ENCODE data around the gene ZNF343.
"Not testable (repeated sequence)": the region's sequence is repeated elsewhere in the genome, so short reads cannot be mapped to it uniquely, and the experiment has no call there.

ZNF343 gene

DNA sequence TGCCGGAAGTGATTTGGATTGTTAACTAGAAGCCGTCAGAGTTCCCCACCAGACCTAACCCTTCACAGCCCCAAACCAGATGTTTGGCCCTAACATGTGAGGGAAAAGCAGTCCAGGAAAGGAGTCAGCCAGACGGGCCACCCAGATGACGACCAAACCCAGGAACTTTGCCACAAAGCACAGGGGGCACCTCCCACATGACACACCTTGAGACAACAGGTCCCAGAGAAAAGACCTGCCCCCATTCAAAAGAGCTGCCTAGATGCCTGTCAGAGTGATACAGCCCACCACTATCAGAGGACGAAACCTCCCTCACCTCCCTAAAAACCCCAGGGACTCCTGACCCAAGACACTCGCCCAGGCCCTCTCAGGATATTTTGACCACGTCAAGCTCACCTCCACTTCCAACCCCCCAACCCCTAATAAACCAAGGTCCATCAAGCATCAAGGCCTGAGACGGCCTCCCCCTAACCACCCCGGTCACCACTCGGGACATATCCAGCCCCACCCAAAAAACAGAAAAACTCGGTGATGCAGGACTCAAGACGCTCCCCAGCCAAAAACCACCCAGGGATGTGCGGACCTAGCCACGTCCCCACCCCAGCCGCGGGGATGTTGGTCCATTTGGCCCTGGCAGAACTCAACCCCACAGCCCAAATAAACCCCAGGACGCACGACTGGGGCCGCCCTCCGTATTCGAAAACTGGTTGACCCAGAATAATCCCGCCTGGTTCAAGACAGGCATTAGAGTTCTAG, 662 bp downstream of the ZNF343 start:
- H3K27me3 ChIP-seq (ENCODE audit: insufficient read depth, low read length) = no peaks in the 10 kb centered on the region
- H3K9me2 ChIP-seq (ENCODE audit: low read depth, low read length) = no peaks in the 10 kb centered on the region
- H3K9me3 ChIP-seq (ENCODE audit: low read length) = no peaks in the 10 kb centered on the region
- H3F3A ChIP-seq (ENCODE audit: insufficient read depth, low read length) = no peaks in the 10 kb centered on the region
- H3K79me2 ChIP-seq (ENCODE audit: insufficient read depth, low read length) = peaks cover 16% of the 10 kb centered on the region
- no peaks in the 10 kb centered on the region for H4K20me1 ChIP-seq (ENCODE audit: insufficient read depth, low read length)
- H3K4me3 ChIP-seq (ENCODE audit: low read depth, low read length, poor library complexity, severe bottlenecking) = peak overlapping the region; percentile 76
- no peaks in the 10 kb centered on the region; the same call in 1 of the 2 replicates for H3K36me3 ChIP-seq (ENCODE audit: insufficient read depth, low read length)
- H3K9ac ChIP-seq (ENCODE audit: low read length) = peak overlapping the region; percentile 73
- H3K27ac ChIP-seq (ENCODE audit: low read depth, low read length, poor library complexity, severe bottlenecking) = no peak overlapping the region
- peaks cover 17% of the 10 kb centered on the region for H3K4me1 ChIP-seq (ENCODE audit: insufficient read depth, low read length, severe bottlenecking)
- peak overlapping the region; percentile 87 for H3K4me2 ChIP-seq (ENCODE audit: low read length)
- TF ChIP-seq EZH2 (IDR thresholded peaks at IDR 0.05; ENCODE audit: borderline replicate concordance, low read length) = no peak
- TF ChIP-seq, protein P1, sequence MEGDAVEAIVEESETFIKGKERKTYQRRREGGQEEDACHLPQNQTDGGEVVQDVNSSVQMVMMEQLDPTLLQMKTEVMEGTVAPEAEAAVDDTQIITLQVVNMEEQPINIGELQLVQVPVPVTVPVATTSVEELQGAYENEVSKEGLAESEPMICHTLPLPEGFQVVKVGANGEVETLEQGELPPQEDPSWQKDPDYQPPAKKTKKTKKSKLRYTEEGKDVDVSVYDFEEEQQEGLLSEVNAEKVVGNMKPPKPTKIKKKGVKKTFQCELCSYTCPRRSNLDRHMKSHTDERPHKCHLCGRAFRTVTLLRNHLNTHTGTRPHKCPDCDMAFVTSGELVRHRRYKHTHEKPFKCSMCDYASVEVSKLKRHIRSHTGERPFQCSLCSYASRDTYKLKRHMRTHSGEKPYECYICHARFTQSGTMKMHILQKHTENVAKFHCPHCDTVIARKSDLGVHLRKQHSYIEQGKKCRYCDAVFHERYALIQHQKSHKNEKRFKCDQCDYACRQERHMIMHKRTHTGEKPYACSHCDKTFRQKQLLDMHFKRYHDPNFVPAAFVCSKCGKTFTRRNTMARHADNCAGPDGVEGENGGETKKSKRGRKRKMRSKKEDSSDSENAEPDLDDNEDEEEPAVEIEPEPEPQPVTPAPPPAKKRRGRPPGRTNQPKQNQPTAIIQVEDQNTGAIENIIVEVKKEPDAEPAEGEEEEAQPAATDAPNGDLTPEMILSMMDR (IDR thresholded peaks at IDR 0.05; ENCODE audit: low read length) = no peak
- no peak overlapping the region for H2AFZ ChIP-seq (ENCODE audit: low read length)

DNA sequence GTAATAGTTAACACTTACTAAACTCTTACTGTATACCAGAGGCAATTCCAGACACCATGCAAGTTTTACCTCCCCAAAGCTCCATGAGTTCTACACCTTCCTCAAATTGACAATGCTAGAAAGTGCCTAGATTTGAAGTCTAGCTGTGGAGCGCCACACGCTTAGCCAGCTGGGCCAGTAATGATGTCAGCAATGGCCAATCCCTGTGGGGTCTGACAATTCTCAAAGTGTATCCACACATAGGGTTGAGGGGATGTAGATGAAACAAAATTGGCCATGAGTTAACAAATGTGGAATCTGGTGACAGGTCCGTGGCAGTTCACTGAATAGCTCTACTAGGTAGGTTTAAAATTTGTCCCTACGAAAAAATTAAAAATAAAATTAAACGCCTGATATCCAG, 1.3 kb downstream of the ZNF343 start:
- H2AFZ ChIP-seq (ENCODE audit: low read length) = no peak overlapping the region
- H3K27me3 ChIP-seq (ENCODE audit: insufficient read depth, low read length) = no peaks in the 10 kb centered on the region
- no peaks in the 10 kb centered on the region for H3K9me2 ChIP-seq (ENCODE audit: low read depth, low read length)
- TF ChIP-seq EZH2 (IDR thresholded peaks at IDR 0.05; ENCODE audit: borderline replicate concordance, low read length) = no peak
- TF ChIP-seq, protein P1 (IDR thresholded peaks at IDR 0.05; ENCODE audit: low read length) = no peak
- no peaks in the 10 kb centered on the region for H3F3A ChIP-seq (ENCODE audit: insufficient read depth, low read length)
- peak overlapping the region; percentile 87 for H3K4me2 ChIP-seq (ENCODE audit: low read length)
- H3K79me2 ChIP-seq (ENCODE audit: insufficient read depth, low read length) = peaks cover 16% of the 10 kb centered on the region
- H3K9ac ChIP-seq (ENCODE audit: low read length) = peak overlapping the region; percentile 73
- no peaks in the 10 kb centered on the region for H4K20me1 ChIP-seq (ENCODE audit: insufficient read depth, low read length)
- H3K27ac ChIP-seq (ENCODE audit: low read depth, low read length, poor library complexity, severe bottlenecking) = no peak overlapping the region
- H3K4me1 ChIP-seq (ENCODE audit: insufficient read depth, low read length, severe bottlenecking) = peaks cover 17% of the 10 kb centered on the region
- no peaks in the 10 kb centered on the region for H3K9me3 ChIP-seq (ENCODE audit: low read length)
- no peaks in the 10 kb centered on the region; the same call in 1 of the 2 replicates for H3K36me3 ChIP-seq (ENCODE audit: insufficient read depth, low read length)
- peak overlapping the region; percentile 76 for H3K4me3 ChIP-seq (ENCODE audit: low read depth, low read length, poor library complexity, severe bottlenecking)

DNA sequence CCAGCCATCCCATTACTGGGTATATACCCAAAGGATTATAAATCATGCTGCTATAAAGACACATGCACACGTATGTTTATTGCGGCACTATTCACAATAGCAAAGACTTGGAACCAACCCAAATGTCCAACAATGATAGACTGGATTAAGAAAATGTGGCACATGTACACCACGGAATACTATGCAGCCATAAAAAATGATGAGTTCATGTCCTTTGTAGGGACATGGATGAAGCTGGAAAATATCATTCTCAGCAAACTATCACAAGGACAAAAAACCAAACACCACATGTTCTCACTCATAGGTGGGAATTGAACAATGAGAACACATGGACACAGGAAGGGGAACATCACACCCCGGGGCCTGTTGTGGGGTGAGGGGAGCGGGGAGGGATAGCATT, 2.3 kb downstream of the ZNF343 start:
- Histone ChIP-seq H3K4me1 (ENCODE audit: insufficient read depth, low read length, severe bottlenecking) (peaks cover 17% of the 10 kb centered on the region), H3K79me2 (ENCODE audit: insufficient read depth, low read length) (peaks cover 16% of the 10 kb centered on the region)
- not testable (repeated sequence) for H4K20me1 ChIP-seq (ENCODE audit: insufficient read depth, low read length); H3K9me2 ChIP-seq (ENCODE audit: low read depth, low read length); H3K4me2 ChIP-seq (ENCODE audit: low read length); H3K4me3 ChIP-seq (ENCODE audit: low read depth, low read length, poor library complexity, severe bottlenecking); H3K9me3 ChIP-seq (ENCODE audit: low read length); H3K36me3 ChIP-seq (ENCODE audit: insufficient read depth, low read length); H2AFZ ChIP-seq (ENCODE audit: low read length); H3F3A ChIP-seq (ENCODE audit: insufficient read depth, low read length); H3K27me3 ChIP-seq (ENCODE audit: insufficient read depth, low read length); H3K9ac ChIP-seq (ENCODE audit: low read length); H3K27ac ChIP-seq (ENCODE audit: low read depth, low read length, poor library complexity, severe bottlenecking)

DNA sequence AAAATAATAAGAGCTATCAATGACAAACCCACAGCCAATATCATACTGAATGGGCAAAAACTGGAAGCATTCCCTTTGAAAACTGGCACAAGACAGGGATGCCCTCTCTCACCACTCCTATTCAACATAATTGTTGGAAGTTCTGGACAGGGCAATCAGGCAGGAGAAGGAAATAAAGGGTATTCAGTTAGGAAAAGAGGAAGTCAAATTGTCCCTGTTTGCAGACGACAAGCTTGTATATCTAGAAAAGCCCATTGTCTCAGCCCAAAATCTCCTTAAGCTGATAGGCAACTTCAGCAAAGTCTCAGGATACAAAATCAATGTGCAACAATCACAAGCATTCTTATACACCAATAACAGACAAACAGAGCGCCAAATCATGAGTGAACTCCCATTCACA, 3.9 kb downstream of the ZNF343 start:
- H3F3A ChIP-seq (ENCODE audit: insufficient read depth, low read length); H4K20me1 ChIP-seq (ENCODE audit: insufficient read depth, low read length); H3K27ac ChIP-seq (ENCODE audit: low read depth, low read length, poor library complexity, severe bottlenecking); H2AFZ ChIP-seq (ENCODE audit: low read length); H3K27me3 ChIP-seq (ENCODE audit: insufficient read depth, low read length); H3K4me3 ChIP-seq (ENCODE audit: low read depth, low read length, poor library complexity, severe bottlenecking); H3K9me3 ChIP-seq (ENCODE audit: low read length); H3K9ac ChIP-seq (ENCODE audit: low read length); H3K9me2 ChIP-seq (ENCODE audit: low read depth, low read length); H3K36me3 ChIP-seq (ENCODE audit: insufficient read depth, low read length); H3K4me2 ChIP-seq (ENCODE audit: low read length): not testable (repeated sequence)
- peaks cover 16% of the 10 kb centered on the region for H3K79me2 ChIP-seq (ENCODE audit: insufficient read depth, low read length)
- H3K4me1 ChIP-seq (ENCODE audit: insufficient read depth, low read length, severe bottlenecking) = peaks cover 15% of the 10 kb centered on the region

DNA sequence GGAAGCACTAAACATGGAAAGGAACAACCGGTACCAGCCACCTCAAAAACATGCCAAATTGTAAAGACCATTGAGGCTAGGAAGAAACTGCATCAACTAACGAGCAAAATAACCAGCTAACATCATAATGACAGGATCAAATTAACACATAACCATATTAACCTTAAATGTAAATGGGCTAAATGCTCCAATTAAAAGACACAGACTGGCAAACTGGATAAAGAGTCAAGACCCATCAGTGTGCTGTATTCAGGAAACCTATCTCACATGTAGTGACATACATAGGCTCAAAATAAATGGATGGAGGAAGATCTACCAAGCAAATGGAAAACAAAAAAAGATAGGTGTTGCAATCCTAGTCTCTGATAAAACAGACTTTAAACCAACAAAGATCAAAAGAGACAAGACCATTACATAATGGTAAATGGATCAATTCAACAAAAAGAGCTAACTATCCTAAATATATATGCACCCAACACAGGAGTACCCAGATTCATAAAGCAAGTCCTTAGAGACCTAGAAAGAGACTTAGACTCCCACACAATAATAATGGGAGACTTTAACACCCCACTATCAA, 5.8 kb downstream of the ZNF343 start:
- not testable (repeated sequence) for H3F3A ChIP-seq (ENCODE audit: insufficient read depth, low read length); H3K27me3 ChIP-seq (ENCODE audit: insufficient read depth, low read length); H3K9ac ChIP-seq (ENCODE audit: low read length); H4K20me1 ChIP-seq (ENCODE audit: insufficient read depth, low read length); H3K79me2 ChIP-seq (ENCODE audit: insufficient read depth, low read length); H3K4me3 ChIP-seq (ENCODE audit: low read depth, low read length, poor library complexity, severe bottlenecking); H3K4me2 ChIP-seq (ENCODE audit: low read length); H2AFZ ChIP-seq (ENCODE audit: low read length); H3K27ac ChIP-seq (ENCODE audit: low read depth, low read length, poor library complexity, severe bottlenecking); H3K4me1 ChIP-seq (ENCODE audit: insufficient read depth, low read length, severe bottlenecking); H3K9me3 ChIP-seq (ENCODE audit: low read length); H3K9me2 ChIP-seq (ENCODE audit: low read depth, low read length)
- peaks cover 26% of the 10 kb centered on the region for H3K36me3 ChIP-seq (ENCODE audit: insufficient read depth, low read length)

Measured in OCI-LY1 (cell line).